Epithelial cell of esophagus (primary cell): Measurements from ENCODE around the gene CDH4.
A peak's percentile ranks its signal among the peaks of the same experiment; 100 is the strongest.

Experiments used
- DNase-seq: peaks from one replicate; pipeline ENCODE4 v3.0.0; 2010; ENCODE audit warnings: low read depth
- H3K4me3 ChIP-seq: 2 replicates; pipeline ENCODE4 v1.5.1; 2011; ENCODE audit warnings: mild to moderate bottlenecking, low read length, control low read depth
- TF ChIP-seq, protein P1 (sequence below): IDR thresholded peaks from 2 replicates; pipeline ENCODE4 v1.5.1; 2011; ENCODE audit warnings: low read depth, mild to moderate bottlenecking, low read length, control low read depth, inconsistent platforms; ENCODE audit not compliant: insufficient read depth; ENCODE audit errors: missing control alignments

Gene CDH4

DNA sequence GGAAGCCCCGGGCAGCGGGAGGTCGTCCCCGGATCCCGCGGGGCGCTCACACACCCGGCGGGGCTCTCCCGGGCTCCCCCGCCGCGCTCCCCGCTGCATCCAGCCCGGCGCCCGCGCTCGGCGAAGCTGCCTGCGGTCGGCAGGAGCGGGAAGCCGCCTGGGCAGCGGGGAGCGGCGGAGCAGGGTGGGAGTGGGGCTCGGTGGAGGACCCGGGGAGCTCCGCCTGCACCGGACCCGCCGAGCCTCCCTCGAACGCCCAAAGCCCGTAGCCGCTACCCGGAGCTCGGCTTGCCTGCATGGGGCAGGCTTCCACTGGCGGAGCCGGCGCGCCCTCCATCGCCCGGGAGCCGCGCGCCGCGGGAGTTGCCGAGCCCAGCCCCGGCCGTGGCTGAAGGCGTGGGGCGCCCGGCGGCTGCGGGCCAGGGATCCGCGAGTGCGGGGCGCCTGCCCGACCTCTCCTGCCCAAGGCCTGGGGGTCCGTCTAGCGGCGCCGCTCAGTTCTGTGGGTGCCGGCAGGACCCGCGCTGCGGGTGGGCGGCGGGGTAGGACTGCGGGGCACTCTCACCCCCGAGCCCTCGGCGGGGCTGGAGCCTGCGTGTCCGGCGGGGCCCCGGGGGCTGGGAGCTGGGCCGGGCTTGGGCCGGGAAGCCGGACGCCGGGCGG lies 671 bp downstream of the CDH4 start:
- TF ChIP-seq, protein P1, sequence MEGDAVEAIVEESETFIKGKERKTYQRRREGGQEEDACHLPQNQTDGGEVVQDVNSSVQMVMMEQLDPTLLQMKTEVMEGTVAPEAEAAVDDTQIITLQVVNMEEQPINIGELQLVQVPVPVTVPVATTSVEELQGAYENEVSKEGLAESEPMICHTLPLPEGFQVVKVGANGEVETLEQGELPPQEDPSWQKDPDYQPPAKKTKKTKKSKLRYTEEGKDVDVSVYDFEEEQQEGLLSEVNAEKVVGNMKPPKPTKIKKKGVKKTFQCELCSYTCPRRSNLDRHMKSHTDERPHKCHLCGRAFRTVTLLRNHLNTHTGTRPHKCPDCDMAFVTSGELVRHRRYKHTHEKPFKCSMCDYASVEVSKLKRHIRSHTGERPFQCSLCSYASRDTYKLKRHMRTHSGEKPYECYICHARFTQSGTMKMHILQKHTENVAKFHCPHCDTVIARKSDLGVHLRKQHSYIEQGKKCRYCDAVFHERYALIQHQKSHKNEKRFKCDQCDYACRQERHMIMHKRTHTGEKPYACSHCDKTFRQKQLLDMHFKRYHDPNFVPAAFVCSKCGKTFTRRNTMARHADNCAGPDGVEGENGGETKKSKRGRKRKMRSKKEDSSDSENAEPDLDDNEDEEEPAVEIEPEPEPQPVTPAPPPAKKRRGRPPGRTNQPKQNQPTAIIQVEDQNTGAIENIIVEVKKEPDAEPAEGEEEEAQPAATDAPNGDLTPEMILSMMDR, result no peak
- H3K4me3 ChIP-seq, result peak overlapping the region; percentile 27

DNA sequence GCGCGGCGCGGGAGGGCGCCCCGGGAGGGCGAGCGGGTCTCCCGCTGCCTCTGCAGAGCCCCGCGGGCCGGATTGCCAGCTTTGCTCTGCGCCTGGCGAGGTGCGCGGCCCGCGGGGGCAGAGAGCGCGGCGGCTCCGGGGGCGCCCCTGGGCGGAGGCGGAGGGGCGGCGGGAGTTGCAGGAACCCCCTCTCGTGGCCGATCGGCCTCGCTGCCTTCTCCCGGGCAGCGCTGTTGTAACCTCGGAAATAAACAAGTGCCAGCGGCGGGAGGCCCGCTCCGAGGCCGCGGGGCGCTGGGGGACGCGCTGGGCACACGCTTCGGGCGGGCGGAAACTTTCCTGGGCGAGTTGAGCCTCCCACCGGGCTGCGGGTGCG lies 1.2 kb downstream of the CDH4 start:
- TF ChIP-seq, protein P1, result peak; percentile 26
- DNase-seq, result peak; percentile 38
- peak overlapping the region; percentile 42 for H3K4me3 ChIP-seq

More for the DNA sequence above, 671 bp downstream of the CDH4 start:
- DNase-seq, result peak; percentile 44

DNA sequence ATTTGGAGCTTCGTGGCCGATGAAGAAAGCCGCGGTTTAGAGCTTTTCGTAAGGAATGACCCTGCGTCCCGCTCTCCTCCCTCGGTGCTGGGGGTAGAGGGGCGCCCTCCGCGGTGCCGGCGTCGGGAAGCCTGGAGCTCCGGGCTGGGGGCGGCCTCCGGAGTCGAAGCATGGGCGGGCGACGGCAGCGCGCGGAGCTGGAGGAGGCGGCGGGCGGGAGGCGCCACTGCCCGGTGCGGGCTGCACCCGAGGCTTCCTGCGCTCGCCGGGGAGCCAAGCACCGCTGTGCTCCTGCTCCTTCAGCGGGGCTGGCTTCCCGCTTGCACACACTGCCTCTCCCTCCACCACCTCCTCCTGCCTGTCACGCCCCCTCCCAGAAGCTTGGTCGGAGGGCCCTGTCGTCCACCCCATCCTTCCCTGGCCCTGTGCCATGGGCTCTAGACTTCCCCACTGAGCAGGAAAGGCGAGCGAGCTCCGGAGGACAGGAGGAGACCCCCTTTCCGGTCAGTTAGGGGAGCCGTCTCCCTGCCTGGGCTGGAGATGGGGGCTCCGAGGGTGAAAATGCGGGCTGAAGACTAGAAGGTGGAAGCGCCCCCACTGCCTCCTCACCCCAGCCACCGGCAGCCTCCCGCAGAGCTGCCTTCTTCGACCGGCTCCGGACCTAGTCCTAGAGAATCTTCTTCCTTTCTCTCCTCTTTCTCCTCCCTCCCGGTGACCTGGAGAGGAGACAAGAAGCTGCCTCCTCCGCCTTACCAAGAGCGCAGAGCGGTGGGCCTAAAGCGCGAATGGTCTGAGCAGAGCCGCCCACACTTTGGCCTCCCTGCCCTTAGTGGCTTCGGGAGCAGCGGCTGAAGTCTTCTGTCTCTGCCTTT lies 1.8 kb downstream of the CDH4 start:
- peak overlapping the region; percentile 42 for H3K4me3 ChIP-seq

GRCh38 chr20:61254881-61255626 lies 3.0 kb downstream of the CDH4 start:
- no peak overlapping the region for H3K4me3 ChIP-seq
- DNase-seq, result peak; percentile 74
- TF ChIP-seq, protein P1, result no peak

More for the DNA sequence above, 1.8 kb downstream of the CDH4 start:
- DNase-seq, result peak; percentile 34
- TF ChIP-seq, protein P1, result no peak

DNA sequence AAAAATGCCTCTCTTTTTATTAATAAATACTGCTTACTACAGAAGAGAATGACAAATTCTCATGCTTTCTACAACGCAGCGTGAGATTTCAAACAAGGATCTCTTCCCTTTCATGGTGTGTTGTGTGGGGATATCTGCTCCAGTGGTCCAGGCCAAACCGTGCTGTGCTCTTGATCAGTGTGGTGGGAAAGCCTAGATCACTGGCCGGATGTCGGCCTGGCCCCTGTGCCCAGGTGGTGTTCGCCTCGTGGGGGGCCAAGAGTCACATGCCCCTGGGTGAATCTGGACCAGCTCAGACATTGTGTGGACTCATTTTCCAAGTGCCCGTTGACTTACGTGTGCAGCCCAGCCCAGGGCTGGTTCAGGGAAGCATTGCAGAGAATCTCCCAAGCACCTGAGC lies 4.3 kb downstream of the CDH4 start:
- DNase-seq, result no peak
- H3K4me3 ChIP-seq, result no peak overlapping the region
- TF ChIP-seq, protein P1, result no peak

DNA sequence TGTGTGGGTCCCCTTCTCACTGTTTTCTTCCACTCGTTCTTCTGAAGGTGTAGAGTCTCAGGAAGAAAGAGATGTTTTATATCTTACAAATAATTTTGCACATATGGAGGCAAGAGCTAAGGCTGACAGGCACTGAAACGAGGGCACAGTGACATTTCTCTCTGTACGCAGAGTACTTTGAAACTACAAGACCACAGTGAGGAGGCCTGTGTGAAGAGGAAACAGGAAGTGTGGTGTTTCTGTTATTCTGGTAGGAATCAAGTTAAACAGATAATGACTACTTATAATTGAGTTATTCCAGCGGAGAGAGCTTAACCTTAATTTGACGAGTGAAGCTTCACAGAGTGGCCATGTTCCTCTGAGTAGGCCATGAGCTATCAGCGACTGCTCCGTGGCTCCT lies 4.8 kb downstream of the CDH4 start:
- TF ChIP-seq, protein P1, result no peak
- no peak overlapping the region for H3K4me3 ChIP-seq
- no peak for DNase-seq
